HG03520 (cell line): ENCODE measurements around the gene SQSTM1.

Source experiments
- ATAC-seq: cut with Tn5 transposase; IDR thresholded peaks from one replicate; pipeline ENCODE4 v1.9.1; 2021; ENCODE audit warnings: mild to moderate bottlenecking, moderate library complexity; ENCODE audit not compliant: unreplicated experiment

SQSTM1 gene

DNA sequence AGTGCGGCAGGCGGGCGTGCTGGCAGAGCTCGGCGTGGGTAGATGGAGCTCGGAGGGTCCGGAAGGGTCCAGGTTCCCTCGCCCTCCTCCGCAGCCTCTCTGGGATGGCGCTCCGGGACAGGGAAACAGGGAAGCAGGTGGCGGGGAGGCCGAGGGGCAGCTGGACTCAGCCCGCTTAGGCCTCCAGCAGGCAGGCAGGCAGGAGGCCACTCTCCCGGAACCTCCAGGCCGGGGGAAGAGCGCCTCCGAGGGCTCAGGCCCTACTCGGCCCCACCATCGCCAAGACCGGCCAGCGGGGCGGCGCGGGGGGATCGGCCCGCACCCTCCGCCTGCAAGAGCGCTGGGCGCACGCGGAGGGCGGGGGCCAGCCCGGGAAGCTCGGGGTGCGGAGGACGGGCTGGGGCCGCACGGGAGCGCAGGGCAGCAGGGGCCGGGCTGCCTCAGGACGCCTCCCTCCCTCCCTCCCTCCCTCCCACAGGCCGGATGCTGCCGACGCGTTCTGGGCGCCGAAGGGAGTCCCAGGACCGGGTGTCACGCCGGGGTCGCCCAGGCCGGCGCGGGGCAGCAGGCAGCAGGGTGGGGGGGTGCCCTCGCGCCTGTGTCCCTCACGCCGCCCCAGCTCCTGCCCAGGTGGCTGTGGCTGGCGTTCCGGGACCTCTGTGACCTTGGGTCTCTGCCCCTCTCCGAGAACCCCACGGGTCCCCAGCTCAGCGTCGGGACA, 15.0 kb upstream of the SQSTM1 start:
- ATAC-seq = peak; percentile 10

DNA sequence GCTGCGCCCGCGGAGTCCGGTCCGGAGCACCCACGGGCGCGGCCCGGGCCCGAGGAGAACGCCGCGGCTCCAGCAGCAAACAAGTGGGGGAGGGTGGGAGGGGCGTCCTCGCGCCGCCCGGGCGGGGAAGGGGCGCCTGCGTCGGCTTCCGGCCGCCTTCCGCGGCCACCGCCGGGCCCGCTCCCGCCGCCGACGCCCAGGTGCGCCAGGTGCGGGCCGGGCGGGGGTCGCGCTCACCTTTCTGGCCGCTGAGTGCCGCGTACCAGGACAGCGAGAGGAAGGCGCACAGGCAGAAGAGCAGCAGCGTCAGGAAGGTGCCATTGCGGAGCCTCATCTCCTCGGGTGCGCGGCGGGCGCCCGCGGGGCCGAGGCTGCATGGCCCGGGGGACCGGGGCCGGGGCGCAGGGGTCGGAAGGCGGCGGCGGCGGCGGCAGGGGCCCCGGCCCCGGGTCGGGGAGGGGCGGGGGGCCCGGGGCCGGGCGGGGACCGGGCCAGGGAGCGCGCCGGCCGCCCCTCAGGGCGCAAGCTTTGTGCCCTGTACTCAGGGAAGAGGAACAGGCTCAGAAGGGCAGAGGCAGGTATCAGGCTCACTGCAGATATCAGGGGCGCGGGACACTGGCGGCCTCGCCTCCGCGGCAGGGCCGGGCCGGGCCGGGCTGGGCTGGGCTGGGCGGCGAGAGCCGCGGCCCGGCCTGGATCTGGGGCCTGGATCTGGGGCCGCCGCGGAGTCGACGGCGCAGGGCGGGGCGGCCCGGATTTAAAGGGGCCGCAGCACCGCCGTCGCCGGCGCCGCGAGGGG, 14.3 kb upstream of the SQSTM1 start, which contains the start of gene MGAT4B:
Gene MGAT4B (minus strand): TSS at position 617 of the 799 bp plus-strand sequence. CDS start 283 bp downstream, at position 334.
- peak; percentile 58 for ATAC-seq

DNA sequence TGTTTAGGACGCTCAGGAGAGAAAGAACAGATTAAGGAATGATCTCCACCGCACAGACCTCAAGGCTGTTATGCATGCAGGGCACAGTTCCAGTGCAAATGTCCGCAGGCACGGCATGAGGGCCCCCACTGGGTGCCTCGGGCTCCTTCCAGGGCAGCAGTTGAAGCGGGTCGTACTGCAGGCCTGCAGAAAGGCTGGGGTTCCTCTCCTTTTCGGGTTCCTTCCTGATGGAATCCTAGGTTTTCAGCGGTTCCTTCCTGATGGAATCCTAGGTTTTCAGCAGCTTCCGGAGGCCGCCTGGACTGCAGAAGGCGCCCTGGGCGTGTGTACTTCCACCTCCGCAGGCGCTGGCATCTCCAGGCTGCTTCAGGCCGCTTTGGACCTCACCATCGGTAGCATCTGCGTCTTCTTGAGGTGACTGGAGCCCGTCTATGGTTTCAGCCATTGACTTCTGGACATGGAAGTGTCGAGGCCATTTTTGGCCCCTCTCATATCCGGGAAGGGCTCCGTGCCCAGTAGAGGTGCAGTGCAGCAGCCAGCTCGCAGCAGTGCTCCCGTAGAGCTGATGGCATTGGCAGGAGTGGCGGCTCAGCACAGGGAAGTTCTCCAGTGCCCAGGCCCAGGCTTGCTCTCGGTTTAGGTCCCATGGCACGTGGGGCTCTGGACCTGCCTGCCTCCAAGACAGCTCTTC, 8.4 kb upstream of the SQSTM1 start:
- ATAC-seq = no peak

DNA sequence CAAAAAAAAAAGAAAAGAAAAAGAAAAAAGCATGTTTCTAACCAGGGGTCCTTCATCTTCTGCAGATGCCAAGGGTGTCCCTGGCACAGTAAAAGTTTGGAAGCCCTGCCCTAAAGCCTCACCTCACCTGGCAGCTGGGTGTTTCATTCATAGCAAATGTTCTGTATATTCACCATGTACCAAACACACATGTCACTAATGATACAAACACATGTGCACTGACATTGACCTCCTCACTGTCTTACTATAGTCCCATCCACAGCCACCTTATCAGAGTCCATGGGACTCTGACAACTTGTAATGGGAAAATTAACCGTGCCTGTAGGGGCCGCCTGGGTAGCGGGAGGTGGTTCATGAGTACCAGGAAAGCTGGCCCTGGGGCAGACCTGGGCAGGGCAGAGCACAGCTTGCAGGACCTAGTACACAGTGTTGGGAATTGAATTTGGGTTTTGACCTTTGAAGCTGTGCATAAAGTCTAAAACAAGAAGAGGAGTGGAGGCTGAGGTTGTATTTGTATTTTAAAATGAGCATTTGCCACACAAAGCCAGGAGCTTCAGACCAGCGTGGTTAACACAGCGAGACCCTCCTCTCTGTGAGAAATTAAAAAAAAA, 7.6 kb upstream of the SQSTM1 start:
- no peak for ATAC-seq

DNA sequence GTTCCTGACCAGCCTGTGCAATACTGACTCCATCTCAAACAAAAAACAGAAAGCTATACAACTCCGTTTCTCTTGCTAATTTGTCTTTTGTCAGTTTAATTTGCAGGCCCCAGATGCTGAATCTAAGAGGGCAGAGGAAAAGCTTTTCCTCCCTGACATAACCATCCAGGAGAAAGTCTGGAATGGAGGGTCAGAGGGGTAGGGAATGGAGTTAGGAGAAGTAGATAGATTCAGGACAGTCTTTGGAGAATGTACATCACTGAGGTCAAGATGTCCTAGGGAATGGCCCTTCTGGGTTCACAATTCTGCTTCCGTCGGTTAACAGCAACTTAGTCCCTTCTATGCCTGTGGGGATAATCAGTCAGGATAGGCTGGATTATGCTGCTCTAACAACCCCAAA, 6.6 kb upstream of the SQSTM1 start:
- no peak for ATAC-seq

DNA sequence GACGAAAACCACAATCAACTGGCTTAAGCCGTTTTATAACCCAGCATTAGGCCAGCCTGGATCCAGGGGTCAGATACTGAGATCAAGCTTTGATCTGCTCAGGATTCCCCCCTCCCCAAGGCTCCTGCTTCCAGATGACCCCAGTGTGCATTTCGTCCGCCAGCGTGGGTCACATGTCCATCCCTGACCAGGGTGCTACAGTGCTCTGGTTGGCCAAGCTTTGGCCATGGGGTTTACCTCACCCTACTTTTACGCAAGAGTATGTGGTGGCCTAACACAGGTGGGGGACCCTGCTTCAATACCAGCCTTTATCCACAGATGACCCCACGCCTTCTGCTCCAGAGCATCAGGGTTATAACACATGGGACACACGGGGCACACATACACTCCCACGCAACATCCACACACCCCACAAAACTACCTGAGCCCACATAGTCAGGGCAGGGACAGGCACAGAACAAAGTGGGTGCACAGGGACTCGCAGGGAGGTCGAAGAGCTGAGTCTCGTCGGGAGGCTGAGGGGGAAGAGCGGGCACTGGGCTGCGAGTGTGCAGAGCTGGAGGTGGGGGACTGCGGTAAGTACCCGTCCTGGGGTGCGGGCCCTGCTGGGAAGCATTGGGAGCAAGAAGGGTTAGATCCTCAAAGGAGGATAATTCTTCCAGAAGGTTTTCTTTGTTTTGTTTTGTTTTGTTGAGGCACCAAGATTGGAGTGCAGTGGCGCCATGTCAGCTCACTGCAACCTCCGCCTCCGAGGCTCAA, 5.0 kb upstream of the SQSTM1 start:
- ATAC-seq = no peak

DNA sequence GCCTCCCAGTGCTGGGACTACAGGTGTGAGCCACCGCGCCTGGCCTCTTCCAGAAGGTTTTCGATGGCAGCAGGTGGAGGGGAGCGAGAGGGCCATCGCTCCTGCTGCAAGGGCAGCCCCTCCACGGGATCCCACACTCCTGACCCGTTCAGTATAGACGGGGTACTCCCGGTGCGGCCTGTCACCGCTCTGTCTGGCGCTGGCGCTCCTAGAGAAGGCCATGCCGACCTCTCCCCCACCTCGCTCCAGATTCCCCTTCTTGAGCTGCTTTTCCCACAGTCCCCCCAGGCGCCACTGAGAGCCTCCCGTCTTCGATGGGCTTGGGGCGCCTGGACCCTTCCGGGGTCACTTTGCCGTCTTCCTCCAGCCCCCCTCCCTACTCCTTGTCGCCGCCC, 4.3 kb upstream of the SQSTM1 start:
- ATAC-seq = no peak

DNA sequence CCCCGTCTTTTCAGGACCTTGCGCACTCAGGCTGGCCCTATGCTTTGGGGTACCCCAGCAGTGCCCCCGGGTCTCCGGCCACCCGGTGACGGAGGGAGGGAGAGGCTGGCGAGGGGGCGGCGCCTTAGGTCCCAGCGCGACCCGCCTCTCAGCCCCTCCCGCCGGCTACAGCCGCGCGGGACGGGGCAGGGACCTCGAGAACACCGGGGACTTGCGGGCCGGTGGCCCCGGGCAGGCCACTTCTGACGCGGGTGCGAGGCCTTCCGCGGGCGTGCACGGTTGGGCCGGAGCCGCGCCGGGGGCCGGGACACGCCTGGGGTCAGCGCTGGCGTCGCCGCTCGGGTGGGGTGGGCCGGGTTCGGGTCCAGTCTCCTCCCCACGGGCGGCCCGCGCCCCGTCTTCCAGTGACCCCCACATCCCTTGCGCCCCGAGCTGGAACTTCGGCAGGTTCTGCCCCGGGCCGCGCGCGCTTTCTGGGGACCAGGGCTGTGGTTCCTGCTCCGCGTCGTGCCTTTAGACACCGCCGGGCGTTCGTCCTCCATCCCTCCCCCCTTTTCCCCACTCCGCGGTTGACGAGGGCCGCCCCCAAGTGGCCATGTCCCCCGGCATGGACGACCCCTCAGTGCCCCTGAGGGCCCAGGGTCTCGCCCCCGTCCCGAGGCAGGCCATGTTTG, 3.8 kb upstream of the SQSTM1 start:
- ATAC-seq = no peak

DNA sequence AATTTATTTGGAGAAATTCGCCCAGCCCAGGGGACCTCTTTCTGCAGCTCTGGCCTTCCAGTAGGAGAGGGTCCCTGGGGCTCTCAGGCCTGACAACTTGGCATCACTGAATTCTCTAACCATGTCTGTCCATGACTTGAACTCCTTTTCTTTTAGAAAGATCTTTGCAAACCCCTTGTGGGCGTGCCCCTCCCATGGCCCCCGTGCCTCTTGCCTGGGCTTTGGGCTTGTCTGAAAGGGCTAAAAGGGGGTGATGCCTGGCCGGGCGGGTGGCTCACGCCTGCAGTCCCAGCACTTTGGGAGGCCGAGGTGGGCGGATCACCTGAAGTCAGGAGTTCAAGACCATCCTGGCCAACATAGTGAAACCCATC, 3.2 kb upstream of the SQSTM1 start:
- no peak for ATAC-seq

DNA sequence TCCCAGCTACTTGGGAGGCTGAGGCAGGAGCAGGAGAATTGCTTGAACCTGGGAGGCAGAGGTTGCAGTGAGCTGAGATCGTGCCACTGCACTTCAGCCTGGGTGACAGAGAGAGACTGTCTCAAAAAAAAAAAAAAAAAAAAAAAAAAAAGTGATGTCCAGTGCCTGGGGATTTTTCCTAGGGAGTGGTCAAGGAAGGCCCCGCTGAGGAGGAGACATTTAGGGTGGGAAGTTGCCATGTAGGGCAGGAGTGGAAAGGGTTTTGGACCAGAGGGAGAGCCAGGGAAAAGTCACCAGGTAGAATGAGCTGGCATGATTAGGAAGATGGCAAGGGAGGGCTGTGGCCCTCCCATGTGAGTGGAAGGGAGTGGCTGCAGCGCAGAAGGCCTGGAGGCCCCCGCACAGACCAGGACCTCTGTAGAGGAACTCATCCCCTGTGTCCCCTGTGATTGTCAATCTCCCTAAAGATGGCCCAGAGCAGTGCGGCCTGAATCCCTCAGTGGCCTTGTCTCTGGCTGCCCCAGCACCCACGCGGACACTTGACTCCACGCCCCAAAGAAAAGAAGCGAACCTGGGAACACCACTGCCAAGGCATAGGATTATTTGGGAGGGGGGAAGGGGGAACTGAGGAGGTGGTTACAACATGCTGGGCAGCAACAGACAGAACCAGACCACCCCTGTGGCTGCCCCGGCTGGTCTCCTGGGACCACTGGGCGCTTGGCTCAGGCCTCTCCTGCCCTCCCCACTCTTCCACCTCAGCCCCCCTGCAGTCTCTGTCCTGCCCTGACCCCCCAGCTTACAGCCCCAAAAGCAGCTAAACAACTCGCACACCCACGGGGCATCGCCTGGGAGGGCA, 2.6 kb upstream of the SQSTM1 start:
- ATAC-seq = no peak

DNA sequence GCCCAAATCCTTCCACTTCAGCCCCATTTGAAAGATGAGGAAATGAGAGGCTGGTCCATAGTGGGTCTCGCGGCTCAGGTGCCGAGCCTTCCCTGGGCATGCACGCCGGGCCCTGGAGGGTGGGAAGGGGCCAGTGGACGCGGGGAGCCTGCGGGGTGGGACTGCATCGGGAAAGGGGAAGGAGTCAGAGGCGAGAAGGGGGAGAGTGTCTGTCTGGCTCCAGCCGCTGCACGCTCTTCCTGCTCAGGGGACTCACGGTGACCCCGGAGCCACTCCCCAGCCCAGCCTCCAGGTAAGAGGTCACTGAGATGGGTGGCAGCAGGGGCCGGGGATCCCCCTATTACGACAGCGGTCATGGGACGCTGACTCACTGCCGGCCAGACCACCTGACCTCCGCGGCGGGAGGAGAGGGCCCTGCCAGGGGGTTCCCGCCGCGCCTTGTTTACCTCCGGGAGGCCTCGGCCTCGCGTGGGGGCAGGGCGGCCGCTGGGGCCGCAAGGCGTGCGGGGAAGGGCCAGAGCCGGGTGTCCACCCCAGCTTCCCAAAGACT, 1.9 kb upstream of the SQSTM1 start:
- peak; percentile 53 for ATAC-seq

DNA sequence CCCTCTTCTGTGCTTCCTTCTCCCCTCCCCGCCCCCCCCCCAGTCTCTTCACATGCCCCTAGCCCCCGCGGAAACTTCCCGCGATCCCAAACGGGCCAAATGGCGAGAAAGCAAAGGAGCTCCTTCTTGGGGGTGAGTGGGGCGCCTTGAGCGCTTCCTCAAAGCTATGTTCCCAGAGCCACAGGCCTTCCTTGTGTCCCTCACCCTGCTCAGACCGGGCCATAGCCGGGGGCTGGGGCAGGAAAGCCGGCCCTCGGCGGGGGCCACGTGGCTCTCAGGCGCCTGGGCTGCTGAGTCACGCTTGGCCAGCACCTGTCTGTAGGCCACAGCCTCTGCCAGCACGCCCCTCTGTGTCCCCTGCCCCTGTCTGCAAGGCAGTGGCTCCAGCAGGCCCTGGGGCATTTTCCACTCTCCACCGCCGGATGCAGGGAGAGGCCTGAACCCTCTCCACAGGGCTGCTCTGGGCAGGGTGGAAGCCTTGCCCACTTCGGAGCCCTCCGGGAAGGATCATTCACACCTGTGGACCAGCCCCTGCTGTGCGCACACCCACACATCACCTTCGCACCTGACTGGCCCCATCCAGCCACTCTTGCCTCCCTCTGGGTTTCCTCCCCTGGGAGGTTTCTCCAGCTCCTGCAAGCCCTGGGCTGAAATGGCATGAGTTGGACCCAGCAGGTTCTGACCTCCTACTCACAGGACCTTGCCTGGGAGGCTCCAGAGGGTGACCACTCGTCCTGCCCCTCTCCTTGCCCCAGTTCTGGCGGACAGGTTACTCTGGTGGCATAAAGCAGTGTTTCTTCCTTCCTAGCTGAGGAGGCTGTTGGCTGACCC, 1.2 kb upstream of the SQSTM1 start:
- no peak for ATAC-seq

DNA sequence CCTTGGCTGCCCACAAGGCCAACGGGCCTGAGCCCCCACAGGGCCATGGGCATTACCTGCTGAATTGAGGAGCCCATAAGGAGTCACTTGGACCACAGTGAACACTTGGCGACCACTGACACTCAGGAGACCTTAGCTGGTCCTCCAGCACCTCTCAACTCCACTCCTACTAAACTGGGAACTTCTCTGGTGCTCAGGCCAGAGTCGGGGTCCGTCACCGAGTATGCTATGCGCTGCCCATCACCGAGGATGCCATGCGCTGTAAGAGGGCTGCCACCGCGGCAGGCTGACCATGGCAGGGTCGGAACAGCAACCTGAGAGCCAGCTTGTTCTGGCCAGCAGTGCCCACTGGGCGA, 600 bp upstream of the SQSTM1 start:
- ATAC-seq = no peak

DNA sequence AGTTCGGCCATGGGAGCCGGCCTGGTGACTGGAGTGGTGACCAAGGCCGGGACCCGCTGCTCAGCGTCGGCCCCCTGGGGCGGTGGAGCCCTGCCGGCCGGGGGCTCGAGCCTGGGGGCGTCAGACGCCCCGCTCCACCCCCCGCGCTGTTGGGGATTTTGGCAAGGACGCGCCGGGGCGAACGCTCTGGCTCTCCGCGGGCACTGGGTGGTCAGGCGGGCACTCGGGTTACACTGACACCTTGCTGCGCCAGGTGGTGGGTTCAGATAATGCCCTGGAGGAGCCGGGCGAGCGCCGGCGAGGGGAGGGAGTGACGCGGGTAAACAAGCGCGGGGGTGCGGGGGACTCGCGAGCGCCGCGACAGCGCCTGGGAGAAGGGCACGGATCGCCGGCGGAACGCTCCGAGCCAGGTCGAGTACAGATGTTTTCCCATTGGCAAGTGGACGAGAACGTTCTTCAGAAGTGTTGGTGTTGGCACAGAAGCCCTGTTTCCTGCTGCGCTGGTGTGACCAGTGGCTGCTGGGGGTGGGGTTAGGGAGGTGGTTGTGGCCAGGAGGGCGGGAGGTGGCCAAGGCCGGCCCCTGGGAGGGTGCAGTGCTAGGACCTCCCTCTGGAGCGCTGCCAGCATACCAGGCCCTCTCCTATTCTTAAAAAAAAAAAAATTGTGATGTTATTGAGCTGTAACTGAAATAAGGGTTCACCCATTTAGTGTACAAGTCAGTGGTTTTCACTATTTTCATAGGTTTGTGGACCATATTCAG, 773 bp downstream of the SQSTM1 start:
- peak; percentile 39 for ATAC-seq

DNA sequence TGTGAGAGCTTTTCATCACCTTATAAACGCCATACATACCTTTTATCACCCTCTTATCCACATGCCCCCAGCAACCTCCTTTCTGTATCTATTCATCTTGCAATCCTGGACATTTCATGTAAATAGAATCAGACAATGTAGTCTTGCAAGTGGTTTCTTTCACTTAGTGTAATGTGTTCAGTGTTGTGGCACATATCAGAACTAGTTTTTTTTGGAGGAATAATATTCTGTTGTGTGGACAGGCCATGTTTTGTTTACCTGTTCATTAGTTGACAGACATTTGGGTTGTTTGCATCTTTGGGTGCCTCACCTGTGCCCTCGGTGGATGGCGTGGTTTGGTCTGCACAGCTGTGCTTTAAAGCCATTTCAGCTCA, 1.3 kb downstream of the SQSTM1 start:
- no peak for ATAC-seq

DNA sequence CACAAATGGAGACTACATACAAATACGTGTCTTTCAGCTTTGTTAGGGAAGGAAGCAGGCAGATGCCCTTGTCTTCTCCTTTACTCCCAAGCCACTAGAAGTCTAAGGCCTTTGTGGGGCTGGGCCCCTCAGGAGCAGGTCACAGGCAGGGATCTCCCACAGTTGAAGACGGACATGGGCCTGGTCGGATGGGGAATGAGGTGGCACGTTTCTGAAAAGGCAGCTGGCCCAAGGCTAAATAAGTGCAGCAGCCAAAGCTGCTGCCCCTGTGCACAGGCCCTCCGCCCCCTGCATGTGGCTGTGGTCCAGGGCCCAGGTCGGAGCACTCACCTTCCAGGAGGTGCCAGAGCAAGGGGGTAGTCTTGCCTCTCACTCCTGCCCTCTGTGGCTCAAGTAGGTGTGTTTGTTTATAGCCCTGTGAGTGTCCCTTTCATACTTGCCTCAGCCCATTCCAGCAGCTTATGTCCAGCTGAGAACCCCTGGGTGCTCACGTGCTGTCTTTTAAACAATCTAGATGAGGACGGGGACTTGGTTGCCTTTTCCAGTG, 1.8 kb downstream of the SQSTM1 start:
- ATAC-seq = no peak
